DMS 273 (cell line): ENCODE results near the gene CADM4.

Experiments used
- DNase-seq: peaks from one replicate; lab custom pipeline; 2025; ENCODE audit not compliant: unreplicated experiment; lab: John Stamatoyannopoulos, UW

CADM4 gene

DNA sequence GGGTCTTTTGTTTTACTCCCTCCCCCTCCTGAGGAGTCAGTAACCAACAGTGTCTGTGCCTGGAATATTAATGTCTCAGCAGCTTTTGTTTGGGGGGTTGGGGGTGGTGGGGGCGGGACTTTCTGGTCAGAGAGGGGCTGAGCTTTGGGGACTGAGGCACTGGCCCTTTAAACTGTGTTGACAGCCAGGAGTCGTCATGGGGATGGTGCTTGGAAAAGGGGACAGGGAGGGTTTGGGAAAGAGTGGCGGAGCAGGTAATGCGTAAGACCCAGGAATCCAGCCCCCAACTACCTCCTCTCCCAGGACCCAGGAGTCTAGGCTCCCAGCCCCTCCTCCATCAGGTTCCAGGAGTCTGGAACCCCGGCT lies 5.2 kb downstream of the CADM4 start:
- no peak for DNase-seq

DNA sequence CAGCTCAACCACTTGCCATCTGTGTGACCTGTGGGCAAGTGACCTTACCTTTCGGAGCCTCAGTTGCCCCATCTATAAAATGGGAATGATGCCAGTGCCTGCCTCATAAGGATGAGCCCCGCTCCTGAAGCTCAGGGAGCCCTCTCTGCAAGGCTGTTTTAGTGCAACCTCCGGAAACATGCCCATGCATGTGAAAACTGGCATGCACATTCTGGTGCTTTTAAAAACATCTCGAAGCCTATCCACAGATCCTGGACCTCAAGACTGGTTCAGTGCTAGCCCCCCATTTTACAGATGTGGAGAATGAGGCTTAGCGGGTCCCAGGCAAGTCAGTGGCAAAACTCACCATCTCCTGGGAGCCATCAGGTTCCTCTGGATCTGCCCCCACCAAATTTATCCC lies 5.6 kb downstream of the CADM4 start:
- peak; percentile 28 for DNase-seq

DNA sequence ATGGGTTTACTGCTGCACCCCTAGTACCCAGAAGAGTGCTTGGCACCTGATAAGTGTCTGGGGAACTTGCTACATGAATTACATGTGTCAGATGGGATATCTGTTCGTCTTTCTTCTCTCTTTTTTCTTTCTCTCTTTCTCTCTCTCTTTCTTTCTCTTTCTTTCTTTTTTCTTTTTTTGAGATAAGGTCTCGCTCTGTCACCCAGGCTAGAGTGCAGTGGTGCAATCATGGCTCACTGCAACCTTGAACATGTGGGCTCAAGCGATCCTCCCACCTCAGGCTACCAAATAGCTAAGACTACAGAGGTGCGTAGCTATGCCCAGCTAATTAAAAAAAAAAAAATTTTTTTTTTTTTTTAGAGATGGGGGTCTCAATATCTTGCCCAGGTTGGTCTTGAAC lies 6.1 kb downstream of the CADM4 start:
- no peak for DNase-seq

DNA sequence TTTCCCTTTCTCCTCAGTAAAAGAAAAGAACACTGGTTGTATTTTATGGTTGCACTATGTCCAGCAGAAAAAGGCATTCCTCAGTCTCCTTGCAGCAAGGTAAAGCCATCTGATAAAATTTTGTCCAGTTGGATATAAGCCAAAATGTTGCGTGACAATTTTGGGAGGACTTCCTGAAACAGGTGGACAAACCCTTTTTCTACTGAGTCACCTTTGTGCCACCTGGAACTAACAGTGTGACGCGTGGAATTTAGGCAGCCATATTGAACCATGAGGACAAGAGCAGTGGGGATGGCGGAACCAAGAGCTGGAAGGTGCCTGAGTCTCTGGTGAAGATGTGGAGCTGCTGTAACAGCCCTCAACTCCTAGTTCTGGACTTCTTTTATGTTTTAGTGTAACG lies 8.2 kb downstream of the CADM4 start:
- no peak for DNase-seq

DNA sequence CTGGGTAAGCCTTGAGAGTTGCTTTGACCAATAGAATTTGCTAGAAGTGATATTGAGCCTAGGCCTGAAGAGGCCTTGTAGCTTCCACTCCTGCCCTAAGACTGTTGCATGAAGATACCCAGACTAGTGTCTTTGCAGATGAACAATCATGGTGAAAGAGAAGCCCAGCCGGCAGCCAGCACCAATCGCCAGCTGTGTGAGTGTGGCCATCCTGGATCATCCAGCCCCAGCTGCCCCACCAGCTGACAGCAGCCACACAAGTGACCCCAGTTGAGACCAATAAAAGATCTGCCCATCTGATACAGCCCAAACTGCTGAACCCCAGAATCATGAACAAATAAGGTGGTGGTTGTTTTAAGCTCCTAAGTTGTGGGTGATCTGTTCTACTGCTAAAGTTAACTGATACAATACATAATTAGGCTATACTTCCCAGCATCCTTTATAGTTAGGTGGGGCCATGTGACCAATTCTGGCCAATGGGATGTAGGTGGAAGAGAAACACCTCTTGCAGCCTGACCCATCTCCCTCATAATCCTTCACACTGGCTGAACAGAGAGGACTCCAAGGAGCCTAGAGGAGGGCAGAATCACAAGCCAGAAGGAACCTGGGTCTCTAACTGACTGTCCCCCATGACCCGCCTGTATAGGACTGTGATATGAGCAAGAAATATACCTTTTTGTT lies 10.9 kb downstream of the CADM4 start:
- no peak for DNase-seq

DNA sequence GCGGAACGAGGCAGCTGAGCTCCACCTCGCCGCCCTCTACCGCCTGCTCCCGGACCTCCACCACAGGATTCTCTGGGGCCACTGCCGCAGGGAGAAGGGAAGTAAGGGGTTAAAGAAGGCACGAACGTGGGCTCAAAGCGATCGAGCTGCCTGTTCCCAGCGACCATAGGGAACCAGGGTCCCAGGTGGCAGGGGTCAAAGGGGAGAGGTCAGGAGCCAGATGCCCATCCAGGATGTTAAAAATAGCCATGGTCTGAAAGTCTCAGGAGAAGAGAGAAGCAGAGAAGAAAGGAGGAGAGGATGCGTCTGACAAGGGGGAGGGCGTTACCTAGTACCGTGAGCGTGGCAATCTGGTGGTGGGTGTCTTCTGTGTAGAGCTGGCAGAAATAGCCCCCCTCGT lies 12.8 kb downstream of the CADM4 start:
- no peak for DNase-seq

DNA sequence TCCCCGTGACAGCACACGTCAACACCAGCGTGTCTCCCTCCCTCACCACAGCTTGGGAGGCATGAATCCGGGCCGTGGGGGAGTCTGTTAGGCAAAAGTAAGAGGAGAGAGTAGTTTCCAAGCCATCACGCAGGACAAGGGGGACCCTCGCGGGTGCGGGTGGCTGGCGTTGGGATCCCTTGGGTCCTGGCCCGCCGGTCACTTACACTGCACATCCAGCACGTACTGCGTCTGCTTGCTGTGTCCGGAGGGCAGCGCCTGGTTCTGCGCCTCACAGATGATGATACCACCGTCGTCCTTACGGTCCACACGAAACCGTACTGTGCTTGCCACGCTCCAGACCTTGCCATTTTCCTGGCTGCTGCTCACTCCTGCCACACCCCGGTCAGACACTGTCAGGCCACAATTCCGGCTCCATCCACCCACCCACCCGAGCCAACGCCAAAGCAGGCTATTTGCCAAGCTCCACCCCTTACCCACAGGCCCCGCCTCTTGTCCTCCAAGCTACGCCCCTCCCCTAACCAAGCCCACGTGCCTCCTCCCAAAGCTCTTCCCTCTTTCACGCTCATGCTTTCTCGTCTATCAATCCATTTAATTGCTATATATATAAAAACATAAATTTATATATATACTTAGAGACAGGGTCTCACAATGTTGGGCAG lies 13.6 kb downstream of the CADM4 start:
- peak; percentile 20 for DNase-seq

DNA sequence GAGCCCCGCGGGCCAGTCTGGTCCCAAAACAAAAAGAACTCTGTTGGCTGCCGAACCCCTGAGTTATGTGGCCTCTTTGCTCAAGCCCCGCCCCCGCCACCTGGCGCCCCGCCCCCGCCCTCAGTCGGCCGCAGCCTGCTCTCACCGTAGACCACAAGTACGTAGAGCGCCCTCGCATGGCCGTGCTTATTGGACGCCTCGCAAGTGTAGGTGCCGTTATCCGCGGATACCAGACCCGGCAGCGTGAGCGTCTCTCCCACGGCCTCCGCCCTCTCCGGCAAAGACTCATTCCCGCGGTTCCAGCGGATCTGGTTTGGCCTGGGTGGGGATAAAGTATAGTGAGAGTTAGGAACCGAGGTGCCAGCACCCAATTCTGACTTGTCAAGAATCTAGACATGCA lies 14.7 kb downstream of the CADM4 start:
- no peak for DNase-seq

DNA sequence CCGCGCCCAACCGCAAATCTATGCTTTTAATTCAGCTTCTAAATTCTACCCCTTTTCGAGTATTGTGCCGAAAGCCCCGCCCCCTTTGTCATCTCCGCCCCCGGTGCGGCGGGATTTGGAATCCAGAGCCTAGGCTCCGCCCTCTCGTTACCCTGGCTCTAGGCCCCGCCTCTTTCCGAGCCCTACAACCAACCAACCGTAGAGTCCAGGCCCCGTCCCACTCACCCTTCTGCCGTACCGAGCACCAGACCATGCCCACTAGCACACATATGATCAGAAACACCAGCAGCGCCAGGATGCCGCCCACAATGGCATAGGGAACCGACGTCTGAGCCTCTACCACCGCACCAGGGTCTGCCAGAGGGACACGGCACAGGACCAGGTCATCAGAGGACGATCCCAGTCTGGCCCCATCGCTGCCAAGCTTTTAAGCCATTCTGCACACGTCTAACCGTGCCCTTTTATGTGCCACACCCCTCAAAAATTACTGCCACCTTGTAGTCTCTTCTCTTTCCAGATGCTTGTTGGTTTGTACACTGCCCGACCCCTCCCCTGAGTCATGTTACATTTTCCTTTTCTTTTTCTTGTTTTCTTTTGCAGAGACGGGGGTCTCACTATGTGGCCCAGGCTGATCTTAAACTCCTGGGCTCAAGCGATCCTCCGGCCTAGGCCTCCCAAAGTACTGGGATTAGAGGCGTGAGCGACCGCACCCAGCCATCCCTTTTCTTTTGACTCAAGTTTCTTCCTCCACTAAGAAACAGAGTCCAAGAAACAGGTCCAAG lies 15.6 kb downstream of the CADM4 start:
- no peak for DNase-seq

DNA sequence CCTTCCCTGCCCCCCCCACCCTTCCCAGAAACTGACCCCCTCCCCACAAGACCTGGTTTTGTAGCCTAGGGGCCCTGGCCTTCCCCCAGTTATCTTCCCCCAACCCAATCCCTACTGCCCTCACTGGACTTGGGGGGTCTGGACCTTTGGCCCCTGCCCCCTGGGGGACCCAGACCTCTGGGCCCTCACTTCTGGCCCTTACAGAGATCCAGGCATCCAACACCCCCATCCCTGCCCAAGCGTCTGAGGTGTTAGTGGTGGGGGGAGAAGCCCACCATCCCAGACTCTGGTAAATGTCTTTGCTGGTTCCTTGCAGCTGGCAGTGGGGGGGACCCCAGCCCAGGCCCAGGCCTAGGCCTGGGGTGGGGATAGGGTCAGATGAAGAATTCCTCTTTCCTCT lies 16.7 kb downstream of the CADM4 start:
- DNase-seq: no peak

DNA sequence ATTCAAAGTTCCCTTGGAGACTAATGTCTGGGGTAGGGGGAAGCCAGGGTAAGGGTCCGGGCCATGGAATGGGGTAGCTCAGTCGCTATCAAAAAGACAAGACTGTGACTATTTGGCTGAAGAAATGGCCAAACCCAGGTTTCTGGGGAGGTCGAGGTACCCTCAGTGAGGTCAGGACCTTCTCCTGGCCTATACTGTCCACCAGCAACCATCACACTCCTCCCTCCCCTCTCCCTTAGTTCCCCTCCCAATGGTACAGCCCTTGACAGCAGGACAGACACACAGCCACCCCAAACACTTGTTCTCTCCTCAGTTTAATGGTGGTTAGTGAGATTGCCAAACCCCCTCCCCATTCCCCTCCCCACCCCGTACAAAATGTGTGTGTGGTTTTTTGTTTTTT lies 17.6 kb downstream of the CADM4 start:
- DNase-seq: no peak

DNA sequence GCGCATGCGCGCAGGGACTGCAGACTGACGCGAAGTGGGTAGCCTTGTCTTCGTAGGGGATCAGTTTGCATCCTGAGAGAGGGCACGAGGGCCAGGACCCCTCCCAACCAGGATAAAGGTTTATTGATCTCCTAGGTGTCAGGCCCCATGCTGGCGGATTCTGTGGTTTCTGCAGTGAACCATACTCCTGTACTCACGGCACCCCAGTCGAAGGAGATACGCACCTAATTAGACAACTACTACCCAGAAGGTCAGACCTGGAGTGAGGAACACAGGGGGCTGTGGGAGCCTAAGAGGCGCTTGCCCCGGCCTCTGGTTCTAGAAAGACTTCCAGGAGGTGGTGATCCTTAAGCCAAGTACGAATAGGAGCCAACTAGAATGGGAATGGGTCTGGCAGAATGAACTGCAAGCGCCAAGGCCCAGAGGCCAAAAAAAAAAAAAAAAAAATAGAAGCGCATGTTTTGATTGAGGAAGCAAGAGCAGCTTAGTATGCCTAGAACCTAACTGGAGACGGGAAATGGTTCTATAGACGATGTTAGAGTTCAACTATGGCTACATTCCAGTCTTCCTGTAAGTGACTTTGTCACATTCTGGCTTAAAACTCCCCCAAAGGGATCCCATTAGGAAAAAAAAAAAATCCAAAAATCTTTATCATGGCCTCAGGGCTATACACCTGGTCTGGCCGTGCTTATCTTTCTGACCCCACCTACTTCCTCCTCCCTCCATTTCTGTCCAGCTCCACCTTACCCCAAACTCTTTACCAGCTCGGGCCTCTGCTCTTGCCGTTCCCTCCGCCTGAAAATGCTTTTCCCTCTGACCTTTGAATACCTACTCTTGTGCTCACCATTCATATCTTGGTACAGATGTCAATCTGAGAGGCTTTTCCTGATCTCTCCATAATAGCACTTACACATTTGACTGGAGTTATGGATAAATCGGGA lies 19.3 kb downstream of the CADM4 start:
- no peak for DNase-seq

DNA sequence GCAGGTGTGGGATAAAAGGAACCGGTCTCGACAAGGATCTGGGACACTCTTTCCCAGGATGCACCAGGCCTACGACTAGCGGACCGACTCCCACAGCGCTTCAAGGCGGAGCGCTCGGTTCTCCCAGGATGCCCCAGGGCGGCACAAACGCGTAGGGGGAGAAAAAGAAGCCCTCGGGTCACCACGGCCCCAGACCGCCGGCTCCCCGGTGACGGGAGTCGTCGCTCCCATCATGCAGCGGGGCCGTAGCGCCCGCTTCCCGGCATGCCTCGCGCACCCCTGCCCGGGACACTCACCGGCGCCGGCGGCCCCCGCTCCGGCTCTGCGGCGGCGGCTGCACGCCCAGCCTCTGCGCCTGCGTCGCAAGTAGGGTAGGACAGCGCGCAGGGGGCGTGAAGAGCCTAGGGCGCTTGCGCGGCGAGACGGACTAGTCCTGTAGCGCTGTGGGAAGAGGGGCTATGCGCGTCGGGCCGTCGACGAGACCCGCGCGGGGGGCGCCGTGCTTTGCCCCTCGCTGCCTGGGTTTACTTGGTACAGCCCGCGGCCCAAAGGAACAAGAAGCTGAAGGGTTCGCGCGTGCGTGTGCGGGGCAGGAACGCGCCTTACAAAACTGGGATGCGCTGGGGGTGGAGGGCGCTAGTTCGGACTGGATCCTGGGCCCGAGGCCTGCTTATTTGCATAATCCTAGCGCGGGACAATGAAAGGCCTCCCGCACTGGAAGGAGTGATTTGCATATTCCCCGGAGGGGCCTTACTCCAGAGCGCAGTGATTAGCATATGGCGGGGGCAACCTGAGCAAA lies 20.2 kb downstream of the CADM4 start, which contains the start of gene ZNF428:
ZNF428 (minus strand) TSS at position 368 of the 799 bp plus-strand sequence. CDS start 5,325 bp downstream, outside the sequence.
- DNase-seq: peak; percentile 95

DNA sequence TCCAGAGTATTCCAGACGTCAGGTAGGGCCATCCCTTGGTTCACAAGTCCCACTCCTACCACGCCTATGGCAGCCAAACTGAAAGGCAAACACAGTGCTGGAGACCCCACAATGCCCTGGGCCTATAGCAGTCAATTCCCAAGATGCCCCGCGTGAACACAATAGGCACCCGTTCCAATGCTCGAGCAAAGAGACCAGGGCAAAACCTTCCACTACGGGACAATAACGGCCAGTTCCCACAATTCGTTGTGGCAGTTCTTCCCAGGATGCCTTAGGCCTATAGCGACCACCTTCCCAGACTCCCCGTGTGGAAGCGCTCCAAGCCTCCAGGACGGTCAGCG lies 20.8 kb downstream of the CADM4 start:
- no peak for DNase-seq

DNA sequence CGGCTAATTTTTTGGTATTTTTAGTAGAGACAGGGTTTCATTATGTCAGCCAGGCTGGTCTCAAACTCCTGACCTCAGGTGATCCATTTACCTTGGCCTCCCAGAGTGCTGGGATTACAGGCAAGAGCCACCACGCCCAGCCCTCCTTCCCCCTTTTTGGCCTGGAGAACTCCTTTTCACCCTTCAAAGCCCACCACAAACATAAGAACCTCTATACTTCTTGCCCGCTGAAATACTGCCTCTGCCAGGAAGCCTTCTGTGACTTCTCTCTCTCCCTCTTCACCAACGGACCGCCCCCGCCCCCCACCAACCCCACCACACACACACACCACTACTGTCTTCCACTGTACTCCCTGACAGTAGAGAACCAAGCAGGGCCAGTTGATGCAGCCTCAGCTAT lies 22.7 kb downstream of the CADM4 start:
- DNase-seq: no peak

DNA sequence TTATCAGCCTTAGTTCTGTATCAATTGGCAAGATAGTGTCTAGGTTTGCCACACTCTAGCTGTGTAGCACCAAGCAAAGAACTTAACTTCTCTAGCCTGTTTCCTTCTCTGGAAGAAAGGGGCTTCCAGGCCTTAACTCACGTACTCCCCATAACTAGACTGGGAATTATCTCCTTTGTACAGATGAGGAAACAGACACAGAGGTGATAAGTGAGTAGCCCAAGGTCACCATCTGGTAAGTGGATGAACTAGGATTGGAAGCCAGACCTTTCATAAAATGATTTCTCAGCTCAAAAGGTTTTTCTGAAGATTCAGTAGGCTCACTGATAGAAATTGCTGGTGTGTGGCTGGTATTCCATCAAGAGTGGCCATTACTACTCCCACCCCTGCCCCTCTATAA lies 23.3 kb downstream of the CADM4 start:
- no peak for DNase-seq

DNA sequence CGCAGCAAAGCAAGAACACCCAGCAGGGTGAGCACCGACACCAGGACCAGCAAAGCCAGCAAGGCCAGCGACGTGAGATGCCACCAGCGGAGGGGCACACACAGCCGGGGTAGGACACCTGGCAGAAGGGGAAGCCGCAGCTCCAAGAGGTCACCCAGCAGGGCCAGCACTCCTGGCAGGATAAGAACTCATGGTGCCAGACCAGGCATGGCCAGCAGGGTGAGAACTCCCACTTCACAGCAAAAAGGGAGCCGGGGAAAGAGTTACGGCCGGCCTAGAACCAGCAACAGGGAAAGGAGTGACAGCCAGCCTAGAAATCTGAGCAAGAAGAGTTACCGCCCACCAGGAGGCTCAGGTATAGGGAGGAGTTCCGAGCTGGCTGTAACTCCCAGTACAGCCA lies 27.3 kb downstream of the CADM4 start:
- DNase-seq: no peak

DNA sequence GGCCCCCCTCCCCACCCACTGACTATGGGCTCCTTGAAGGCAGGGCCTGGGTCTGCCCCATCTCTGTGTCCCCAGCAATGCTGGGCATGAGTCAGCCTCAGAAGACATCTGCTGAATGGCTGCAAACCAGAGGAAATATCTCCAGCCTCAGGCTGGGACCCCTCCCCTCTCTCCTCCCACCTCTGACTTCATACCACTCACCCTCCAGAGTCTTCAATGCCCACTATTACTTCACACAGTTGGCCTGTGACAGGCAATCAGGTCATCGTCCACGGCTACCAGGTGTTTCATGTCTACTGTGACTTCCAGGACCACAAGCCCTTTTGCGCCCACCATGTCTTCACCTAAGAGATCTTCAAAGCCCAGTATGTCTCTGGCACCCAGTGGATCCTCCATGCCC lies 27.9 kb downstream of the CADM4 start, which contains the start of gene SRRM5:
SRRM5 (plus strand) TSS at position 301 of the 400 bp plus-strand sequence; CDS start at position 335, 34 bp downstream.
- DNase-seq: no peak

DNA sequence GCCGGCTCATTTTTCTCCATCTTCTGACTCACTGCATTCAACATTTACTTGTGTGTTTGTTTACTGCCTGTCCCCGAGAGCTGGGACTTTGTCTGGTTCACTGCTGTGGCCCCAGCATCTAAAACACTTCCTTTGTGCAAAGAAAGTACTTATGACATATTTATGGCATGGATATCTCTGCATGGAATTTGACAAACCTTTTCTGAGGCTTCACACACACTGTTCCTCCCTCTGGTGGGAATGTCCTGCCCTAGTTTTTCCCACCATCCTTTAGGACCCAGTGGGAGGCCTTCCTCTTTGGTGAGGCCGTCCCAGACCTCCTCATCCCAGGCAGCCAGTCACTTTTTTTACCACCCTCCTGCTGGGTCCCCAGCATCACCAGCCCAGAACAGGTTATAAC lies 29.2 kb downstream of the CADM4 start:
- DNase-seq: no peak

DNA sequence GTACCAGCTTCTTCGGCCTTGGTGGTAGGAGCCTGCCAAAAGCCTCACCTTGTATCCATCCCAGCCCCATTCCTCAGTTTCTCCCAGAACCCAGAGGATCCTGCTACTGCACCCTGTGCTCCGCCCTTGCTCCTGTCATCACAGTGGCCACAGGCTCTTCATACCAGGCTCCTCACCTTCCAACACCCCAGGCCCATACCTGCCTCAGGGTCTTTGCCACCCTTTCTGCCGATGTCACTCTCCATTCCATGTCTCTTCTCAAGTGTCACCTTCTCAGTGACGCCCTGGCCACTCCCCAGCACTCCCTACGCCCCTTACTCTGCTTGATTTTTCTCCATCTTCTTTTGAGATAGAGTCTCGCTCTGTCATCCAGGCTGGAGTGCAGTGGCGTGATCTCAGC lies 29.8 kb downstream of the CADM4 start:
- no peak for DNase-seq
